ENCODE measurements around the gene CDH4.

CDH4 gene

GRCh38 chr20:61599061-61599531 is 347.0 kb downstream of the CDH4 start:
- no peak for DNase-seq (ENCODE audit: low spot score)
- no peak for FAIRE-seq

- FAIRE-seq (no peak), DNase-seq (ENCODE audit: low spot score) (no peak)
These were observed 347.5 kb downstream of the CDH4 start for GRCh38 chr20:61599541-61599992.

GRCh38 chr20:61600016-61600415 is 348.0 kb downstream of the CDH4 start:
- DNase-seq (ENCODE audit: low spot score) (no peak), FAIRE-seq (no peak)

DNA sequence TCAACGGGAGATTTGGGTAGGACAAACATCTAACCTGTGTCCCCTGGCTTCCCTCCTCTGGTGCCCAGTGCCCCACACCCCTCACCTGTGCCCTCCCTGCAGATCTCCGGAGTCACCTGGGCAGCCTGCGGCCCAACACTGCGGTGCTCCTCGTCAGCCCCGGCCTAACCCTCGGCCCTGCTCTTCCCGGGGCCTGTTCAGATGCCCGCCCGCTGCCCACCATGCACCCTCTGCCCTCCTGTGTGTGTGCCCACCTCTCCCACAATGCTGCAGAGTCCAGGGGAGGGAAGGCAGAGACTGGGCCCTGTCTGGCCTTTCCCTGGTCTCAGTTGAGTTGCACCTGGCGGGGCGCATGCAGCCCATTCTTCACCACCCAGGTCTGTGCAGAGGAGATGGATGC is 349.3 kb downstream of the CDH4 start:
- DNase-seq (ENCODE audit: low spot score): no peak
- FAIRE-seq: no peak

GRCh38 chr20:61601853-61602252 is 349.8 kb downstream of the CDH4 start:
- FAIRE-seq (no peak), DNase-seq (ENCODE audit: low spot score) (no peak)

DNA sequence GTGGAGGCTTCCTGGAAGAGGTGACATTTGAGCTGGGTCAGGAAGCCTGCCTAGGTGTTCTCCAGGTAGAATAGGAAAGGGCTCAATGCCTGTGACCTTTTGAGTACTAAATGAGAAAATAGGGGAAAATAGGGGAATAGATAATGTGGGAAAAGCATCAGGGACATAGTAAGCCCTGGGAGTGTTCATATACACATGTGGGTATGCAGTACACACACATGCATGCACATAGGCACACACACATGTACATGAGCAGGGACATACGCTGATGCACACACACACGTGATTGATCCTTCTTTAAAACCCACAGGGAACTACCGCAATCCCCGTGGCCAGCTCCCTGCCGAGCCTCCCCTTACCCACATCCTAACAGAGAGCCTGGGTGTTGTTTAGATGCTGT is 351.7 kb downstream of the CDH4 start:
- FAIRE-seq: no peak
- no peak for DNase-seq (ENCODE audit: low spot score)

GRCh38 chr20:61604549-61604948 is 352.5 kb downstream of the CDH4 start:
- no peak for FAIRE-seq
- DNase-seq (ENCODE audit: low spot score): no peak

DNA sequence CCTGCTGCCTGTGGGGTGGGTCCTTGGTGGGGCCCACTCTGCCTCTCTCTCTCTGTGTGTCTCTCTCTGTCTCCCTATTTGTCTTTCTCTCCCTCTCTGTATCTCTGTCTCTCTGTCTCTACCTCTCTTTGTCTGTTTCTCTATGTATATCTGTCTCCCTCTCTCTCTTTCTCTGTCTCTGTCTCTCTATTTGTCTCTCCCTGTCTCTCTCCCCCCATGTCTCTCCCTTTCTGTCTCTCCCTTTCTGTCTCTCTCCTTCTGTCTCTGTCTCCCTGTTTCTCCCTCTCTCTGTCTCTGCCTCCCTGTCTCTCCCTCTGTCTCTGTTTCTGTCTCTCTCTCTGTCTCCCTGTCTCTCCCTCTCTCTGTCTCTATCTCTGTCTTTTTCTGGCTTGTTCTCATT is 353.2 kb downstream of the CDH4 start:
- no peak for DNase-seq (ENCODE audit: low spot score)
- no peak for FAIRE-seq

GRCh38 chr20:61605862-61606557 is 353.9 kb downstream of the CDH4 start:
- DNase-seq (ENCODE audit: low spot score): no peak
- FAIRE-seq: no peak

GRCh38 chr20:61608275-61609085 is 356.4 kb downstream of the CDH4 start:
- FAIRE-seq (no peak), DNase-seq (ENCODE audit: low spot score) (no peak)

- FAIRE-seq (no peak), DNase-seq (ENCODE audit: low spot score) (no peak)
These were observed 357.4 kb downstream of the CDH4 start for GRCh38 chr20:61609461-61609860.

DNA sequence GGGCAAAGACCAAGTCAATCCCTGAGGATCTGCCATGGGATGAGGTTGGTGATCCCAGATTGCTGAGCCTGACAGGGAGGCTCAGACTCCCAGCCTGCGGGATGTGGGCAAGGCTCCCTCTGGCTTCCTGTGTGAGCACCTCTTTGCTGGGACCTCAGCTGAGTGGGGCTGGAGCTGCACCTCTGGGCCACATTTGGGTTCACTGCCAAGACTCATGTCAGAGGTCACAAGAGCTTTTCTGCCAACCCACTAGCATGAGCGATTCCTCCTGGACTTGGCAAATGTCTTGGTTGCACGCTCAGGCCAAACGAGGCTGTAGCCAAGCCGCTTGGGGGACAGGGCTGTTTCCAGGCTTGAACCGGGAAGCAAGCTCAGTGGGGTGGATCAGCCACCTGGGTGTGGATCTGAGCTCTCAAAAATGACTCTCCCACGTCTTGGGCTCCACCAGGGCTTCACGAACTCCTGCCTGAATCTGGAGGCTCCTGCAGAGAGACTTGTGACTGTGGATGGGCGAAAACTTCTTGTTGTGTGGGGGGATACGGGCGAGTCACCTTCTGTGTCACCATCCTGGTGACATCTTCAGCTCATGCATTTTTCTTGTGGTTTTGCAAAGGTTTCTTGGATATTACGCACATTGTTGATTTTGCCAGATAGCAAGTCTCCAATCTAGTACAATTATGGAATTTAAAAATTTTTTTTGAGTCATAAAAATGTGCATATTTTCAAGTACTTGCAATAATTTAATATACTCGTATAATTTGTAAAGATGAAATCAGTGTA is 359.5 kb downstream of the CDH4 start:
- no peak for DNase-seq (ENCODE audit: low spot score)
- FAIRE-seq: no peak

DNA sequence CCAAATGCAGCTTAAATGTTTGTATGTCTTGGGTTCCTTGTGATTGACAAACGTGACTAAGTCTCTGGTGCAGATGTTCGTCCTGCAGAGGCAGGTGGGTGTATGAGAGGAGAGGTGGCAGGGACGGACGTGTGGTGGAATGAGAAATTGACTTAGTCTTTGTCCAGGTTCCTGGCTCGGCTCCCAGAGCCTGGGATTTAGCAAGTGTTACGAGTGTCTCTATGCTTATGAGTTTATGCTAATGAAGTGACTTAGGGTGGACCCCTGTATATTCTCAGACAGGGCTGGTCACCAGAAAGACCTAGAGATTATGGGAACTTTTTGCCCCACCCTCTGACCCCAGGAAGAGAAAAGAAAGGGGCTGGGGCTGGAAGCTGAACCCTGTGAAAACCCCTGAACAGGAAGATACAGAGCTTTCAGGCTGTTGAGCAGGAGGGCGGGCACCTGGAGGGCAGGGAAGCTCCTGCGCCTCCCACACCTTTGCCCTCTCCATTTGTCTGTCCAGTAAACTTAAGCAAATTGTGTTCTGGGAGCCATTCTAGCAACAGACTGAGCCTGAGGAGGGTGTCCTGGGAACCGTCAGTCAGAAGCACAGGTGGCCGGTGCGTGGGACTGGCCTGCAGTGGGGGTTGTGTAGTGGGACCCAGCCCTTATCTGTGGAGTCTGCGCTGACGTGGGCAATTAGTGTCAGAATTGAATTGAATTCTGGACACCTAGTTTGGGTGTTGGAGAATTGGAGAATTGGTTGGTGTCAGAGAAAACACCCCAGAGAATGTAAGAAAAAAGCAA is 362.1 kb downstream of the CDH4 start:
- no peak for DNase-seq (ENCODE audit: low spot score)
- no peak for FAIRE-seq

- FAIRE-seq: no peak
- no peak for DNase-seq (ENCODE audit: low spot score)
These were observed 362.6 kb downstream of the CDH4 start for GRCh38 chr20:61614706-61615100.

GRCh38 chr20:61615806-61616205 is 363.7 kb downstream of the CDH4 start:
- no peak for DNase-seq (ENCODE audit: low spot score)
- no peak for FAIRE-seq

DNA sequence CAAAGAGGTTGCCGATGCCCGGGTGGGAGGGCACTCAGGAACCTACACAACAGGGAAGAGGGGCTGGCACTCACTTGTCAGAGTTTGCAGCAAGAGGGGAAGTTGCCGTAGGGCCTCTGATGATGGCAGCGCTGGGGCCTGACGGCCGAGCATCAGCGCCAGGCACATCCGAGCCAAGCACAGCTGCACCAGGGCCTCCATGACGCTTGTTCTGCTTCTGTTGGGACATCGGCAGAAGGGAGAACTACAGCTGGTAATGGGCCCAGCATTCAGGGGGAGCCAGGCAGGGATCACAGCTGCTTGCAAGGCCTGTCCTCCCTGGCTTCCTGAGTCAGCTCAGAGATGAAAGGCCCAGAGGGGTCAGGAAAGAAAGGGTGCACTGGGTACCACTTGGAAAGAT is 367.7 kb downstream of the CDH4 start:
- FAIRE-seq: no peak
- DNase-seq (ENCODE audit: low spot score): no peak

DNA sequence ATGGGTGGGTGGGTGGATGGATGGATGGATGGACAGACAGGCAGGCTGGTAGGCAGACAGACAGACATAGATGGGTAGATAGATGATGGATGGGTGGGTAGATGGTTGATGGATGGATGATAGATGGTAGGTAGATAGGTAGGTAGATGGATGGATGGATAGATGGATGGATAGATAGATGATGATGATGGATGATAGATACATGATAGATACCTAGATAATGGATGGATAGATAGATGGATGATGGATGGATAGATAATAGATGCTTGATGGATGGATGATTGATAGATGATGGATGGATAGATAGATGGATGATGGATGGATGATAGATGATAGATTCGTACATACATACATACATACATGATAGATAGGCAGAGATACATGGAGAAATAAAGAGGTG is 368.1 kb downstream of the CDH4 start:
- no peak for DNase-seq (ENCODE audit: low spot score)
- FAIRE-seq: no peak

- FAIRE-seq: no peak
- DNase-seq (ENCODE audit: low spot score): no peak
These were observed 369.1 kb downstream of the CDH4 start for GRCh38 chr20:61621035-61621730.

- no peak for FAIRE-seq
- DNase-seq (ENCODE audit: low spot score): no peak
These were observed 369.8 kb downstream of the CDH4 start for GRCh38 chr20:61621852-61622251.

DNA sequence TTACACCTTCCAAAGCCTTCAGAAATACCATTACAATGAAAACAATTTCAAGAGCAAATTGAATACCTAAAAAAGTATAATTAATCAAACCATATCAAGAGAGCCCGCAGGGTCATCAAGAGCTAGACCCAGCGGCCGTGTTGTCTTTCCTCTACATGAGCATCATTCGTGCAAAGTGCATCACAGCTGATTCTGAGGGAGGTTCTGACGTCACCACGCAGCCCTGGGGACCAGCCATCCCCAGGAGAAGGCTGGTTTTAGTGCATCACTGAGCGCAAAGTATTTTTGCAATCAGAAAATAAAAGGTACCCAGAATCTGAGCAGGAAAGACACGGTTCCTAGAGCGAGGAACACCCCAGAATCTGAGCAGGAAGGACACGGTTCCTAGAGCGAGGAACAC is 371.4 kb downstream of the CDH4 start:
- DNase-seq (ENCODE audit: low spot score): no peak
- FAIRE-seq: no peak

- DNase-seq (ENCODE audit: low spot score): no peak
- no peak for FAIRE-seq
These were observed 373.2 kb downstream of the CDH4 start for GRCh38 chr20:61625246-61625645.
